Measurements from ENCODE around the gene LAIR2. TPM values are rescaled to one million over a fixed set of nuclear protein-coding genes. Genes with fewer than 3 reads are reported as not detected.

Gene LAIR2
- total RNA-seq, 3 donors from 2014 or later = not detected

- H3K9me3 ChIP-seq = no peaks in the 10 kb centered on the region
- intact Hi-C loops (cut with DNase I, micrococcal nuclease) = no loop called here
- no peak overlapping the region for H3K4me3 ChIP-seq
- no peak for TF ChIP-seq CTCF (IDR thresholded peaks at IDR 0.05)
- H3K36me3 ChIP-seq (ENCODE audit: low read depth) = no peaks in the 10 kb centered on the region
- no peaks in the 10 kb centered on the region for H3K4me1 ChIP-seq (ENCODE audit: low read depth)
- ATAC-seq (no peak), DNase-seq (no peak)
These were observed 20.8 kb downstream of the LAIR2 start for GRCh38 chr19:54523403-54523802.

- Histone ChIP-seq H3K4me3 (no peak overlapping the region), H3K4me1 (ENCODE audit: low read depth) (no peaks in the 10 kb centered on the region), H3K36me3 (ENCODE audit: low read depth) (no peaks in the 10 kb centered on the region), H3K9me3 (no peaks in the 10 kb centered on the region)
- intact Hi-C loops (cut with DNase I, micrococcal nuclease) = no loop called here
- no peak for TF ChIP-seq CTCF (IDR thresholded peaks at IDR 0.05)
- no peak for ATAC-seq
- no peak for DNase-seq
These were observed 23.0 kb downstream of the LAIR2 start for GRCh38 chr19:54525636-54526035.

- Histone ChIP-seq H3K4me1 (ENCODE audit: low read depth) (no peaks in the 10 kb centered on the region), H3K4me3 (no peak overlapping the region), H3K36me3 (ENCODE audit: low read depth) (no peaks in the 10 kb centered on the region), H3K9me3 (no peaks in the 10 kb centered on the region)
- no peak for DNase-seq
- intact Hi-C loops (cut with DNase I, micrococcal nuclease) = no loop called here
- ATAC-seq = no peak
- no peak for TF ChIP-seq CTCF (IDR thresholded peaks at IDR 0.05)
These were observed 24.3 kb downstream of the LAIR2 start for GRCh38 chr19:54526972-54527371.

- Histone ChIP-seq H3K4me3 (no peak overlapping the region), H3K36me3 (ENCODE audit: low read depth) (no peaks in the 10 kb centered on the region), H3K9me3 (no peaks in the 10 kb centered on the region), H3K4me1 (ENCODE audit: low read depth) (no peaks in the 10 kb centered on the region)
- no peak for DNase-seq
- no peak for ATAC-seq
- TF ChIP-seq CTCF (IDR thresholded peaks at IDR 0.05) = no peak
- intact Hi-C loops (cut with DNase I, micrococcal nuclease) = no loop called here
These were observed 28.2 kb downstream of the LAIR2 start for GRCh38 chr19:54530866-54531265.

- H3K9me3 ChIP-seq = no peaks in the 10 kb centered on the region
- TF ChIP-seq CTCF (IDR thresholded peaks at IDR 0.05) = no peak
- no peak for ATAC-seq
- DNase-seq = no peak
- H3K4me1 ChIP-seq (ENCODE audit: low read depth) = no peaks in the 10 kb centered on the region
- no peaks in the 10 kb centered on the region for H3K36me3 ChIP-seq (ENCODE audit: low read depth)
- H3K4me3 ChIP-seq = no peak overlapping the region
- intact Hi-C loops (cut with DNase I, micrococcal nuclease) = no loop called here
These were observed 29.9 kb downstream of the LAIR2 start for GRCh38 chr19:54532528-54532927.

- no peak overlapping the region for H3K4me3 ChIP-seq
- H3K9me3 ChIP-seq = no peaks in the 10 kb centered on the region
- H3K4me1 ChIP-seq (ENCODE audit: low read depth) = no peaks in the 10 kb centered on the region
- intact Hi-C loops (cut with DNase I, micrococcal nuclease) = no loop called here
- TF ChIP-seq CTCF (IDR thresholded peaks at IDR 0.05) = no peak
- DNase-seq (no peak), ATAC-seq (no peak)
- H3K36me3 ChIP-seq (ENCODE audit: low read depth) = no peaks in the 10 kb centered on the region
These were observed 30.8 kb downstream of the LAIR2 start for GRCh38 chr19:54533476-54533875.

Data from mucosa of descending colon (tissue), 3 donors.